H1 (cell line): ENCODE data around the gene OR13H1. TPM values are rescaled to one million over a fixed set of nuclear protein-coding genes. Genes with fewer than 3 reads are reported as not detected.

Experiments used
- CTCF ChIA-PET: fragments of 300-600 bp; sonication (Branson Sonifier 250); formaldehyde crosslinking; loops from one replicate; lab custom pipeline; 2021; ENCODE audit not compliant: partially characterized antibody; lab: Charles Lee
- POLR2A ChIA-PET: fragments of 300-600 bp; sonication (Branson Sonifier 250); formaldehyde crosslinking; loops from one replicate; lab custom pipeline; 2021; ENCODE audit warnings: inconsistent platforms; ENCODE audit not compliant: partially characterized antibody; lab: Charles Lee
- DNase-seq, 2 experiments: peaks; one replicate each; pipeline versions ENCODE4 v3.0.0 to v3.0.0-alpha.2; 2010 to 2022; ENCODE audit warnings: low spot score in 2 of 2, low read depth in 1 of 2, mixed read lengths in 1 of 2
- FAIRE-seq: peaks from 2 replicates; lab custom pipeline; 2011; peaks lifted over from hg19 to GRCh38; lab: Jason Lieb, UNC
- H2AFZ ChIP-seq: 2 replicates; pipeline ENCODE4 v1.8.1; 2012; ENCODE audit warnings: low read length, inconsistent platforms
- H2AK5ac ChIP-seq: 2 replicates; pipeline ENCODE4 v1.6.1; 2013; ENCODE audit warnings: low read depth, low read length
- H2BK120ac ChIP-seq: replicated peaks from 2 replicates; pipeline ENCODE3; 2013; ENCODE audit warnings: low read depth, low read length, inconsistent platforms
- H2BK12ac ChIP-seq: 2 replicates; pipeline ENCODE4 v1.6.1; 2013; ENCODE audit warnings: low read depth, low read length
- H2BK15ac ChIP-seq: 2 replicates; pipeline ENCODE4 v1.6.1; 2013; ENCODE audit warnings: low read length
- H2BK20ac ChIP-seq: 2 replicates; pipeline ENCODE4 v1.6.1; 2013; ENCODE audit warnings: low read length
- H2BK5ac ChIP-seq: 2 replicates; pipeline ENCODE4 v1.6.1; 2013; ENCODE audit warnings: low read depth, low read length
- H3K14ac ChIP-seq: 2 replicates; pipeline ENCODE4 v1.6.1; 2013; ENCODE audit warnings: inconsistent platforms; ENCODE audit not compliant: insufficient read length
- H3K18ac ChIP-seq: 2 replicates; pipeline ENCODE4 v1.6.1; 2013; ENCODE audit warnings: low read length; ENCODE audit errors: extremely low read depth
- H3K23ac ChIP-seq: 2 replicates; pipeline ENCODE4 v1.6.1; 2013; ENCODE audit warnings: inconsistent platforms; ENCODE audit not compliant: insufficient read length
- H3K23me2 ChIP-seq: 2 replicates; pipeline ENCODE4 v1.6.1; 2013; ENCODE audit warnings: low read depth, low read length
- H3K27ac ChIP-seq: 2 replicates; pipeline ENCODE4 v1.6.1; 2011; ENCODE audit warnings: low read depth, low read length, inconsistent platforms
- H3K27me3 ChIP-seq, 4 experiments: replicated peaks in 1 of 4; 1 replicate in 1 of 4; 2 replicates in 3 of 4; pipeline versions ENCODE4 v1.6.1 to v1.8.1; 2011 to 2013; ENCODE audit warnings: low read length in 3 of 4, mild to moderate bottlenecking in 3 of 4, inconsistent platforms in 2 of 4, mixed read lengths in 2 of 4, moderate library complexity in 1 of 4; ENCODE audit not compliant: control insufficient read depth in 3 of 4, insufficient read depth in 3 of 4; ENCODE audit errors: extremely low read depth in 1 of 4
- H3K36me3 ChIP-seq, 4 experiments: 2 replicates each; pipeline versions ENCODE4 v1.6.1 to v1.8.1; 2011 to 2013; ENCODE audit warnings: mild to moderate bottlenecking in 4 of 4, low read length in 3 of 4, moderate library complexity in 2 of 4, control low read depth in 1 of 4, inconsistent platforms in 1 of 4; ENCODE audit not compliant: insufficient read depth in 4 of 4, control insufficient read depth in 2 of 4
- H3K4ac ChIP-seq: replicated peaks from 2 replicates; pipeline ENCODE3; 2013; ENCODE audit warnings: low read length, low read depth, mixed read lengths, inconsistent platforms; ENCODE audit not compliant: insufficient read length
- H3K4me1 ChIP-seq, 4 experiments: replicated peaks in 1 of 4; 1 replicate in 1 of 4; 2 replicates in 3 of 4; pipeline versions ENCODE4 v1.6.1 to v1.8.1; 2011 to 2013; ENCODE audit warnings: low read length in 3 of 4, inconsistent platforms in 2 of 4, mixed read lengths in 1 of 4; ENCODE audit not compliant: insufficient read depth in 4 of 4, control insufficient read depth in 3 of 4
- H3K4me2 ChIP-seq, 2 experiments: 2 replicates each; pipeline versions ENCODE4 v1.6.1 to v1.8.1; 2011 to 2013; ENCODE audit warnings: low read depth in 2 of 2, low read length in 2 of 2, control low read depth in 1 of 2, inconsistent platforms in 1 of 2, mild to moderate bottlenecking in 1 of 2; ENCODE audit not compliant: insufficient read depth in 1 of 2
- H3K4me3 ChIP-seq, 4 experiments: fragments of 200-600, 300-600 bp in 1 of 4; sonication (generic), shearing (Covaris generic), sonication (Bioruptor Twin) in 1 of 4; 2 replicates each; pipeline versions ENCODE4 v1.5.1 to v1.8.1; 2011 to 2016; ENCODE audit warnings: low read length in 4 of 4, low read depth in 3 of 4, control low read depth in 2 of 4, inconsistent platforms in 2 of 4, mild to moderate bottlenecking in 2 of 4, mixed read lengths in 1 of 4, moderate library complexity in 1 of 4; ENCODE audit not compliant: insufficient read depth in 2 of 4; ENCODE audit errors: extremely low read depth in 1 of 4
- H3K56ac ChIP-seq: replicated peaks from 2 replicates; pipeline ENCODE3; 2013; ENCODE audit warnings: low read depth, mild to moderate bottlenecking, mixed read lengths, low read length, inconsistent platforms; ENCODE audit not compliant: insufficient read length
- H3K79me1 ChIP-seq: 2 replicates; pipeline ENCODE4 v1.6.1; 2013; ENCODE audit warnings: low read depth, low read length, control low read depth
- H3K79me2 ChIP-seq, 2 experiments: 2 replicates each; pipeline versions ENCODE4 v1.6.1 to v1.8.1; 2012 to 2013; ENCODE audit warnings: low read length in 2 of 2, mild to moderate bottlenecking in 2 of 2, inconsistent platforms in 1 of 2; ENCODE audit not compliant: insufficient read depth in 2 of 2, control insufficient read depth in 1 of 2
- H3K9ac ChIP-seq, 4 experiments: replicated peaks in 1 of 4; 1 replicate in 1 of 4; 2 replicates in 3 of 4; pipeline versions ENCODE4 v1.6.1 to v1.8.1; 2011 to 2013; ENCODE audit warnings: low read depth in 3 of 4, low read length in 3 of 4, control low read depth in 2 of 4, mild to moderate bottlenecking in 2 of 4, moderate library complexity in 2 of 4, inconsistent platforms in 1 of 4; ENCODE audit errors: extremely low read depth in 1 of 4
- H3K9me3 ChIP-seq, 2 experiments: 2 replicates each; pipeline versions ENCODE4 v1.6.1 to v1.8.1; 2012 to 2013; ENCODE audit warnings: mild to moderate bottlenecking in 2 of 2, moderate library complexity in 2 of 2, control low read depth in 1 of 2, inconsistent platforms in 1 of 2, low read depth in 1 of 2, low read length in 1 of 2, mixed read lengths in 1 of 2; ENCODE audit not compliant: insufficient read depth in 2 of 2
- H4K20me1 ChIP-seq, 2 experiments: replicated peaks in 1 of 2; 2 replicates each; pipeline versions ENCODE3 to v1.8.1; 2011 to 2013; ENCODE audit warnings: inconsistent platforms in 2 of 2, low read length in 2 of 2, mild to moderate bottlenecking in 1 of 2; ENCODE audit not compliant: insufficient read depth in 2 of 2, control insufficient read depth in 1 of 2
- H4K5ac ChIP-seq: 2 replicates; pipeline ENCODE4 v1.6.1; 2013; ENCODE audit warnings: low read length, low read depth, mixed read lengths, inconsistent platforms; ENCODE audit not compliant: insufficient read length
- H4K8ac ChIP-seq: 2 replicates; pipeline ENCODE4 v1.8.0; 2013; ENCODE audit warnings: mild to moderate bottlenecking, moderate library complexity, low read length, inconsistent platforms; ENCODE audit not compliant: insufficient read depth; ENCODE audit errors: extremely low read depth
- H4K91ac ChIP-seq: replicated peaks from 2 replicates; pipeline ENCODE3; 2013; ENCODE audit warnings: low read length, mixed read lengths, inconsistent platforms; ENCODE audit not compliant: insufficient read length
- CBX5 ChIP-seq: fragments of 300-800, 300-1000 bp; sonication (generic); IDR thresholded peaks from 2 replicates; pipeline ENCODE4 v1.7.1; 2016; ENCODE audit warnings: antibody characterized with exemption, low read length, low read depth
- EGR1 ChIP-seq: IDR thresholded peaks from 2 replicates; pipeline ENCODE4 v1.6.1; 2011; ENCODE audit warnings: low read depth, low read length, borderline replicate concordance
- POLR2AphosphoS5 ChIP-seq: IDR thresholded peaks from 2 replicates; pipeline ENCODE4 v1.6.1; 2011; ENCODE audit warnings: low read depth, low read length
- SRF ChIP-seq: IDR thresholded peaks from 2 replicates; pipeline ENCODE4 v1.6.1; 2011; ENCODE audit warnings: mild to moderate bottlenecking, low read depth, low read length, moderate library complexity
- WGBS, 2 experiments: shearing (Covaris generic) in 1 of 2; methylation state at CpG; one replicate each; pipeline versions ENCODE4 v1.1.6 to v1.1.7; 2013 to 2015; ENCODE audit warnings: low lambda C conversion rate in 2 of 2, mixed read lengths in 2 of 2, inconsistent platforms in 1 of 2, low coverage in 1 of 2, missing lambda C conversion rate in 1 of 2; ENCODE audit not compliant: insufficient replicate concordance in 2 of 2, insufficient coverage in 1 of 2, insufficient read length in 1 of 2; ENCODE audit errors: extremely low coverage in 1 of 2, missing lambda C conversion rate in 1 of 2; 5-methylcytosine and 5-hydroxymethylcytosine counted together
- polyA plus RNA-seq, 7 experiments: library from polyadenylated mRNA; depleted of rRNA in 3 of 7; stranded (reverse) in 5 of 7; unstranded in 2 of 7; fragments of >200 nt in 5 of 7; fragments of 200-250 nt in 2 of 7; gene quantifications; 1 replicate in 5 of 7; 2 replicates in 1 of 7; 4 replicates in 1 of 7; pipeline versions ENCODE4 v1.2.1 to v1.2.3, GENCODE V29; 2011 to 2013; ENCODE audit warnings: missing spikeins in 2 of 7, mixed read lengths in 2 of 7
- total RNA-seq: library from RNA; stranded (reverse); fragmentation: NEBNext Ultra II Directional; extraction: Animal tissue kit (Norgen Biotek cat#: 25700); gene quantifications from 2 replicates; pipeline ENCODE4 v1.2.1, GENCODE V29; 2021

Gene OR13H1
- total and polyA plus RNA-seq, 2 of the 8 experiments (the other 6 are each of a cell fraction or from before 2014, with no cell fraction given): not detected

GRCh38 chrX:131565909-131566308 lies 22.0 kb downstream of the OR13H1 start:
- H2AK5ac ChIP-seq: no peak overlapping the region
- H3K4me3 ChIP-seq: no peak overlapping the region
- no peak overlapping the region for H3K56ac ChIP-seq
- no peak overlapping the region for H2AFZ ChIP-seq
- H2BK15ac ChIP-seq: no peak overlapping the region
- no peaks in the 10 kb centered on the region for H3K23me2 ChIP-seq
- DNase-seq: no peak
- H3K4me1 ChIP-seq: no peaks in the 10 kb centered on the region
- no peak for FAIRE-seq
- no peak overlapping the region for H3K23ac ChIP-seq
- ChIA-PET CTCF (no interaction called here), POLR2A (no interaction called here)
- no peaks in the 10 kb centered on the region for H3K79me1 ChIP-seq
- no peak overlapping the region for H3K27ac ChIP-seq
- H3K9me3 ChIP-seq: no peaks in the 10 kb centered on the region
- no peaks in the 10 kb centered on the region for H4K20me1 ChIP-seq
- H3K18ac ChIP-seq: no peak overlapping the region
- H4K91ac ChIP-seq: no peak overlapping the region
- 96% methylated on average over 2 of the region's 4 CpGs; no CpG with 5 or more reads in 1 of the 2 experiments for WGBS, 2 experiments
- H2BK120ac ChIP-seq: no peak overlapping the region
- no peaks in the 10 kb centered on the region; a peak in 1 of 7 replicates for H3K27me3 ChIP-seq
- TF ChIP-seq CBX5 (no peak), POLR2AphosphoS5 (no peak), SRF (no peak), EGR1 (no peak)
- H3K4ac ChIP-seq: no peak overlapping the region
- H3K79me2 ChIP-seq: no peaks in the 10 kb centered on the region
- H3K9ac ChIP-seq: no peak overlapping the region
- H4K8ac ChIP-seq: no peak overlapping the region
- no peak overlapping the region for H2BK12ac ChIP-seq
- H2BK5ac ChIP-seq: no peak overlapping the region
- no peaks in the 10 kb centered on the region for H3K36me3 ChIP-seq
- H3K4me2 ChIP-seq: no peak overlapping the region
- no peak overlapping the region for H4K5ac ChIP-seq
- H3K14ac ChIP-seq: no peak overlapping the region
- H2BK20ac ChIP-seq: no peak overlapping the region
